ENCODE results near the gene SOCS4. TPM values are rescaled to one million over a fixed set of nuclear protein-coding genes. Genes with fewer than 3 reads are reported as not detected.
"Not testable (repeated sequence)": the region's sequence is repeated elsewhere in the genome, so short reads cannot be mapped to it uniquely, and the experiment has no call there.

SOCS4 gene
- total RNA-seq, 2 experiments from 2014 or later, result 29.9 to 30.3 TPM

DNA sequence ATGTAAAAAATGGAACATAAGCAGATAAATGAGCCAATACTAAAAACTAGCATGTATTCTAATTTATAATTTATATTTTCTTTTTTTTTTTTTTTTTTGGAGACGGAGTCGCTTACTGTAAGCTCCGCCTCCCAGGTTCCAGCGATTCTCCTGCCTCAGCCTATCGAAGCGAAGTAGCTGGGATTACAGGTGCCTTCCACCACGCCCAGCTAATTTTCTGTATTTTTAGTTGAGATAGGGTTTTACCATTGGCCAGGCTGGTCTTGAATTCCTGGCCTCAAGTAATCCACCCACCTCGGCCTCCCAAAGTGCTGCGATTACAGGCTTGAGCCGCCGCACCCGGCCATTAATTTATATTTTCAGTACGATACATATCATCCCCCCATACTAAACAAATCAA is 27.1 kb downstream of the SOCS4 start:
- DNase-seq, result no peak
- Mint-ChIP-seq H3K27me3 (no peaks in the 10 kb centered on the region), H3K4me1 (peaks cover 43% of the 10 kb centered on the region), H3K9me3 (no peaks in the 10 kb centered on the region), H3K4me3 (no peak overlapping the region), H3K27ac (no peak overlapping the region), H3K36me3 (ENCODE audit: low read depth) (peaks cover 37% of the 10 kb centered on the region)
- ChIA-PET CTCF (interaction anchor here (1.4 kb wide), 1 partner anchor 18 kb away, joined by 3 read pairs; no protein-coding TSS in a partner anchor), POLR2A (no interaction called here)

DNA sequence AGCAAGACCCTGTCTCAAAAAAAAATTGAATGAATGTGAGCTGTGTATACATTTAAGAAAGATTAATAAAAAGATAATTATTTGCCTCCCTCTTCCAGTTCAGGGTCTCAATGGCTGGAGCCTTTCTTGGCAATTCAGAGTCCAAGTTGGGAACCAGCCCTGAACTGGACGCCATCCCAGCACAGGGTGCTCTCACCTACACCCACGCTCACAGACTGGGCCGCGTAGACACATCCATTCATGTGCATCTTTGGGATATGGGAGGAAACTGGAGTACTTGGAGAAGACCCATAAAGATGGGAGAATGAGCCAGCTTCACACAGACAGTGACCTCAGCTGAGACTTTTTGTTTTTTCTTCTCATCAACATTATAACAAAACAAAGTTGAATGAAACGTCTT is 30.9 kb downstream of the SOCS4 start:
- Mint-ChIP-seq H3K36me3 (ENCODE audit: low read depth) (peaks cover 47% of the 10 kb centered on the region), H3K9me3 (no peaks in the 10 kb centered on the region), H3K4me3 (no peak overlapping the region), H3K4me1 (peaks cover 37% of the 10 kb centered on the region), H3K27ac (no peak overlapping the region), H3K27me3 (no peaks in the 10 kb centered on the region)
- no peak for DNase-seq
- CTCF ChIA-PET, result interaction anchor here (0.6 to 1.5 kb wide), 2 partner anchors 8 to 20 kb away, joined by 3 to 7 read pairs; no protein-coding TSS in a partner anchor
- POLR2A ChIA-PET, result no interaction called here

DNA sequence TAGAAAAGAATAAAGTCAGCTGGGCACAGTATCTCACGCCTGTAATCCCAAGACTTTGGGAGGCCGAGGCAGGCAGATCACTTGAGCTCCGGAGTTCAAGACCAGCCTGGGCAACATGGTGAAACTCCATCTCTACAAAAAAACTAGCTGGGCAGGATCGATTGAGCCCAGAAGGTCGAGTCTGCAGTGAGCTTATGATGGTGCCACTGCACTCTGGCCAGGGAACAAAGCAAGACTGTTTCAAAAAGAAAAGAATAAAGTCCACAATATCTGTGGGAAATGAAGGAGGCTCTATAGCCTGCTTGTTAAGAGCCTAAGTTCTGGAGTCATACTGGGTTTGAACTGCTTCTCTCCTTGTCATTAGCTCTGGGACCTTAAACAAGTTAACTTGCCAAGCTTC is 32.3 kb downstream of the SOCS4 start:
- peaks cover 47% of the 10 kb centered on the region for H3K36me3 Mint-ChIP-seq (ENCODE audit: low read depth)
- H3K4me1 Mint-ChIP-seq, result peaks cover 28% of the 10 kb centered on the region
- no peaks in the 10 kb centered on the region for H3K27me3 Mint-ChIP-seq
- CTCF ChIA-PET, result interaction anchor here (0.6 to 3.3 kb wide), 5 partner anchors 8 to 42 kb away, joined by 3 to 22 read pairs (median 4); partner anchors contain the start of genes MAPK1IP1L, SOCS4 and WDHD1
- DNase-seq, result no peak
- no peak overlapping the region for H3K4me3 Mint-ChIP-seq
- POLR2A ChIA-PET, result no interaction called here
- no peak overlapping the region for H3K27ac Mint-ChIP-seq
- H3K9me3 Mint-ChIP-seq, result no peaks in the 10 kb centered on the region

DNA sequence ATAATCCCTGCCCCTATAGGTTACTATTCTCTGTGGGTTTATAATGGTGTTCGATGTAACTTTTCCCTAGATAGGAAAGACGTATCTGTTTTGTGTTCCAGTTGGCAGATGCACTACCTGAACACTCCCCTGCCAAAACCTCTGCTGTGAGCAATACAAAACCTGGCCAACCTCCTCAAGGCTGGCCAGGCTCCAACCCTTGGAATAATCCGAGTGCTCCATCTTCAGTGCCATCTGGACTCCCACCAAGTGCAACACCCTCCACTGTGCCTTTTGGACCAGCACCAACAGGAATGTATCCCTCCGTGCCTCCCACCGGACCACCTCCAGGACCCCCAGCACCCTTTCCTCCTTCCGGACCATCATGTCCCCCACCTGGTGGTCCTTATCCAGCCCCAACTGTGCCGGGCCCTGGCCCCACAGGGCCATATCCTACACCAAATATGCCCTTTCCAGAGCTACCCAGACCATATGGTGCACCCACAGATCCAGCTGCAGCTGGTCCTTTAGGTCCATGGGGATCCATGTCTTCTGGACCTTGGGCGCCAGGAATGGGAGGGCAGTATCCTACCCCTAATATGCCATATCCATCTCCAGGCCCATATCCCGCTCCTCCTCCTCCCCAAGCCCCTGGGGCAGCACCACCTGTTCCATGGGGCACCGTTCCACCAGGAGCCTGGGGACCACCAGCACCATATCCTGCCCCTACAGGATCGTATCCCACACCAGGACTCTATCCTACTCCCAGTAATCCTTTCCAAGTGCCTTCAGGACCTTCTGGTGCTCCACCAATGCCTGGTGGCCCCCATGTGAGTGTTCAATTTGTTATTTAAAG is 35.7 kb downstream of the SOCS4 start:
- Mint-ChIP-seq H3K4me1 (peaks cover 17% of the 10 kb centered on the region), H3K36me3 (ENCODE audit: low read depth) (peaks cover 58% of the 10 kb centered on the region), H3K9me3 (no peaks in the 10 kb centered on the region), H3K27me3 (no peaks in the 10 kb centered on the region), H3K27ac (no peak overlapping the region), H3K4me3 (no peak overlapping the region)
- ChIA-PET POLR2A (no interaction called here), CTCF (interaction anchor here (3.3 kb wide), 1 partner anchor 11 kb away, joined by 22 read pairs; the partner anchor contains the start of gene MAPK1IP1L)
- no peak for DNase-seq

DNA sequence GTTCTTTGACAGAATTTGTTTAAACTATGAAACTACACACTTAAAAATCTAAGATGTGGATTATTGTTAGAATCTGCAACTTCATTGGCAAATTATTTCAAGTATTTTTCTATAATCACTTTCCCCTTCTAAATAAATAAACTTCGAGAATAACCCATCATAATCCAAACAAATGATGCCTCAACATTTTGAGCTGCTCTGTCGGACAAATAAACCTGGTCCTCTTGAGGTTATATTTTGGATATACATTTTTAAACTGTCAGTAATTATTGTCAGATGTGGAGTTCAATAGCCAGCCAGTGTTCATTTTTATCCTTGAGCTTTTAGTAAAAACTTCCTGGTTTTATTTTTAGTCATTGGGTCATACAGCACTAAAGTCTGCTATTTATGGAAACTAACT is 37.9 kb downstream of the SOCS4 start:
- peaks cover 53% of the 10 kb centered on the region for H3K36me3 Mint-ChIP-seq (ENCODE audit: low read depth)
- H3K4me1 Mint-ChIP-seq, POLR2A ChIA-PET, H3K27me3 Mint-ChIP-seq, DNase-seq, H3K27ac Mint-ChIP-seq, H3K4me3 Mint-ChIP-seq, H3K9me3 Mint-ChIP-seq: not testable (repeated sequence)
- CTCF ChIA-PET, result interaction anchor here (1.1 to 2.2 kb wide), 4 partner anchors 14 to 354 kb away, joined by 3 to 11 read pairs (median 4); partner anchors contain the start of gene MAPK1IP1L

DNA sequence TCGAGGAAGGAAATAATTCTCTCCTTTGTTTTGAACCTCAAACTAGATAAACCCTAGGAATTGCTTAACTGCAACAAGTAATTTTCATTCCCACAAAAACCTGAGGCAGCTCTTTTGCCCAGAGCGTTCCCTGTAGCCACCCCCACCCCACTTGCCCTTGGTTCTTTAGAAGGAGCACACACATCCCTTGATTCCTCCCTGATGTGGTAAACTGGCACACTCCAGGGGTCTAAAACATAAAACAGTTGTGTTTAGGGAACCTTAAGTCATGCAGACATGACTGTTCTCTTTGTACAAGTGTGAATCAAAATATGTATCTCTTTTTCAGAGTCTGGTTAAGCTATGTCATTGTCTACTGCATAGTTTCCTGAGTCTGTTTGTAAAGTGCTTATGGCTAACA is 38.4 kb downstream of the SOCS4 start:
- no peak overlapping the region for H3K4me3 Mint-ChIP-seq
- H3K9me3 Mint-ChIP-seq, result no peaks in the 10 kb centered on the region
- CTCF ChIA-PET, result interaction anchor here (1.1 to 2.2 kb wide), 5 partner anchors 8 to 354 kb away, joined by 3 to 11 read pairs (median 4); partner anchors contain the start of gene MAPK1IP1L
- DNase-seq, result no peak
- H3K36me3 Mint-ChIP-seq (ENCODE audit: low read depth), result peaks cover 53% of the 10 kb centered on the region
- H3K4me1 Mint-ChIP-seq, result peaks cover 8% of the 10 kb centered on the region
- H3K27ac Mint-ChIP-seq, result no peak overlapping the region
- POLR2A ChIA-PET, result no interaction called here
- H3K27me3 Mint-ChIP-seq, result no peaks in the 10 kb centered on the region

DNA sequence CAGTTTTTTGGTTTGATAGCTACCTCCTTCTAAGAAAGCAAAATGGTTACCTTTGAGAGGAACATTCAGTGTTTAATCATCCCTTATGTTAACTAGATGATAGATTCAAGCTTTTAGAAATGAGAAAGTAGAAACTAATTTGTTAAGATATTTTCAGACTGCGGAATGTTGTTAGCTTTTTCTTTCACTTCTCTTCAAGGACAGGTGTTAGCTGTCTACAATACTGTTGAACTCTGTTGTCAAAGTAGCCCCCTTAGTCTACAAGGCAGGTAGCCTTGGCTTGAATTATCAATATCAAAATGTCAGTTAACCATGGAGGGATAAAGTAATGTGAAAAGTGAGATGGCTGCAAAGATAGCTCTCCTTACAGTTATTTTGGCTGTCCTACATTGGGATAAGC is 39.2 kb downstream of the SOCS4 start:
- peaks cover 53% of the 10 kb centered on the region for H3K36me3 Mint-ChIP-seq (ENCODE audit: low read depth)
- H3K27me3 Mint-ChIP-seq, result no peaks in the 10 kb centered on the region
- DNase-seq, result no peak
- no peak overlapping the region for H3K27ac Mint-ChIP-seq
- H3K9me3 Mint-ChIP-seq, result no peaks in the 10 kb centered on the region
- peaks cover 10% of the 10 kb centered on the region for H3K4me1 Mint-ChIP-seq
- CTCF ChIA-PET, result interaction anchor here (0.6 to 2.2 kb wide), 7 partner anchors 9 to 353 kb away, joined by 3 to 11 read pairs (median 4); partner anchors contain the start of gene MAPK1IP1L
- no peak overlapping the region for H3K4me3 Mint-ChIP-seq
- POLR2A ChIA-PET, result no interaction called here

DNA sequence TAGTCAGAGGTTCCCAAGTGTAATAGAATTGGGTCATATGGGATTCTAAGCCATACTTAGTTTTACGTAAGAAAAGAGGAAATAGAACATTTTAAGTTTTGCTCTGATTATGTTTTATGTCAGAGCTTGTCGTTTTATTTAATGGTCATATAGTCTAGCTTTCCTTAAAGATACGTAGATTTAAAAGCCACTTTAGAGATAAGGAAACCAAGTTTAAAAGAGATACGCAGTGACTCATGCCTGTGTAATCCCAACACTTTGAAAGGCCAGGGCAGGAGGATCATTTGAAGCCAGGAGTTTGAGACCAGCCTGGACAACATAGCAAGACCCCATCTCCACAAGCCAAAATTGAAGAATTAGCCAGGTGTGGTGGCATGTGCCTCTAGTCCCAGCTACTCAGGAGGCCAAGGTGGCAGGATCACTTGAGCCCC is 44.0 kb downstream of the SOCS4 start:
- peak overlapping the region; percentile 27 for H3K27ac Mint-ChIP-seq
- DNase-seq, result no peak
- ChIA-PET POLR2A (no interaction called here), CTCF (interaction anchor here (1.3 to 2.2 kb wide), 2 partner anchors 20 kb away, joined by 9 to 12 read pairs; partner anchors contain the start of gene MAPK1IP1L)
- no peak overlapping the region for H3K4me3 Mint-ChIP-seq
- H3K27me3 Mint-ChIP-seq, result no peaks in the 10 kb centered on the region
- H3K9me3 Mint-ChIP-seq, result no peaks in the 10 kb centered on the region
- H3K36me3 Mint-ChIP-seq (ENCODE audit: low read depth), result peaks cover 20% of the 10 kb centered on the region
- H3K4me1 Mint-ChIP-seq, result peaks cover 32% of the 10 kb centered on the region

DNA sequence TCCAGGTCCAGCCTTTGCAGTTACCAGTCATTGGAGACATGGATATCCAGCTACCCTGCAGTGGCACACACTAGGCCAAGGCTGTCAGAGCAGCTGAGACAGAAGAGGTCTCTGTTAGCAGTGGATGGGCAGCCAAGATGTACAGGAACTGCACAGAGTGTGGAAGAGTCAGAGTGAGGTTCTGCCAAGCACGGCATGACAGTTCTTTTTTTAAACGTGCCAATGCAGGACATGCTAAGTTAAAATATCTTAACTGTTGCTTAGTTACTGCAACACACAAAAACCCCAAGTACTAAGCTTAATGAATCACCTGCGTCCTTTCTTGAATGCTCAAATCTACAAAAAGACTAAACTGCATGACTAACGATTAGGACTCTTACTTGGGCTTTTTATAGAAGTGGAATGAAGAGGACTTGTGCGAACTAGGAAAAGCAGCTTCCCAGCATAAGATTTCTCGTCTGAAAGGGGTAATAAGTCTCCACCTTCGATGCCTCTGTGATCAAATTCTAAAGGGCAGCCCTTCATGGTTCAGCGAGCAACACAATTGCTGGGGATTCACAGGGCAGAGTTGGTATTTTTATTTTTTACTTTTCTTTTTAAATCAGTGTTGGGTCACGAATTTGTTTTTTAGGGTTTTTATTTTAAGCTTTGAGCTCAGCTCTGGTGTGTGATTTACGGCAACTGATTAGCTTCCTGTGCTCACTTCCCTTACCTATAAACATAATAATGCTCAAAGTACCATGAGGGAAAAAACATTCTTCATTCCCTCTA is 45.0 kb downstream of the SOCS4 start:
- H3K9me3 Mint-ChIP-seq, result no peaks in the 10 kb centered on the region
- DNase-seq, result peak; percentile 7
- no peak overlapping the region for H3K4me3 Mint-ChIP-seq
- peaks cover 14% of the 10 kb centered on the region for H3K36me3 Mint-ChIP-seq (ENCODE audit: low read depth)
- H3K4me1 Mint-ChIP-seq, result peaks cover 34% of the 10 kb centered on the region
- H3K27me3 Mint-ChIP-seq, result no peaks in the 10 kb centered on the region
- H3K27ac Mint-ChIP-seq, result peak overlapping the region; percentile 59
- POLR2A ChIA-PET, result interaction anchor here (0.6 to 0.7 kb wide), 3 partner anchors 57 to 503 kb away, joined by 3 to 6 read pairs (median 4); no protein-coding TSS in a partner anchor
- CTCF ChIA-PET, result interaction anchor here (0.6 to 2.2 kb wide), 8 partner anchors 12 to 226 kb away, joined by 3 to 12 read pairs (median 3); partner anchors contain the start of gene MAPK1IP1L

DNA sequence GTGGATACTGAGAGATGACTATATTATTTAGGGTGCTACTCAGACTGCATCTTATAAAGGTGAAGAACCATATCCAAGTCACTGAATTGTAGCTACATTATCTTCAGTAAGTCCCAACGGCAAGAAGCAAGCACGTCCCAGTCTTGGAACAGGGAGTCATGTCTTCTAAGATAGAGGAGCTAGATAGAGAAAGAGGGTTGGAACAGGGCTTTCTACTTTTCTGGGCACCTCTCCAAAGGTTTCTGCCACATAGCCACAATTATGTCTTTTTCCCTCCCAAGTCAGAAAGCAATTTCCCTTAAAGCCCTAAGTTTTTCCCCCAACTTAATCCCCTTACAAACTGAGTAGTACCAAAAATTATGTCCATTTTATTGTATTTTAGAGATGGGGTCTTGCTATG is 46.8 kb downstream of the SOCS4 start:
- Mint-ChIP-seq H3K4me3 (no peak overlapping the region), H3K9me3 (no peaks in the 10 kb centered on the region), H3K27ac (no peak overlapping the region), H3K4me1 (peaks cover 38% of the 10 kb centered on the region), H3K36me3 (ENCODE audit: low read depth) (peaks cover 3% of the 10 kb centered on the region), H3K27me3 (no peaks in the 10 kb centered on the region)
- POLR2A ChIA-PET, result no interaction called here
- no peak for DNase-seq
- CTCF ChIA-PET, result no interaction called here

DNA sequence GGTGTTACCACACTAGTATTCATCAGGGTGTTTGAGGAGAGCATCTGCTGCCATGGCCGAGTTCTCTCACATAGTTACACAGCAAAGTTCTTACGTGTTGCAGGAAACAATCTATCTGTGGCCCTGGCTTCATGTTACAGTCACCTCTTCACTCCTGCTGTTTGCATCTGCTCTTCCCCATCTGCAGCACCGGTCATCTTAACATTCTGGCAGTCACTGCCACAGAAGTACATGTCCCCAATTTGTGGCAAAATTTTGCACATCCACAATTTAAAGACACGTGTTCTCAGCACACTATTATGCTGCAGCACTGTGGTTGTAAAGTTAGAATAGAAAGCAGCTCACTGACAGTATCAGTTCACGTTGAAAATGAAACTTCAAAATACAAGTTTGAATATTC is 47.6 kb downstream of the SOCS4 start:
- no peaks in the 10 kb centered on the region for H3K9me3 Mint-ChIP-seq
- DNase-seq, result peak; percentile 14
- no peaks in the 10 kb centered on the region for H3K27me3 Mint-ChIP-seq
- no peak overlapping the region for H3K4me3 Mint-ChIP-seq
- peaks cover 38% of the 10 kb centered on the region for H3K4me1 Mint-ChIP-seq
- H3K36me3 Mint-ChIP-seq (ENCODE audit: low read depth), result peaks cover 3% of the 10 kb centered on the region
- CTCF ChIA-PET, result interaction anchor here (0.7 to 1.0 kb wide), 2 partner anchors 20 to 24 kb away, joined by 3 to 5 read pairs; partner anchors contain the start of gene MAPK1IP1L
- POLR2A ChIA-PET, result no interaction called here
- H3K27ac Mint-ChIP-seq, result peak overlapping the region; percentile 12

DNA sequence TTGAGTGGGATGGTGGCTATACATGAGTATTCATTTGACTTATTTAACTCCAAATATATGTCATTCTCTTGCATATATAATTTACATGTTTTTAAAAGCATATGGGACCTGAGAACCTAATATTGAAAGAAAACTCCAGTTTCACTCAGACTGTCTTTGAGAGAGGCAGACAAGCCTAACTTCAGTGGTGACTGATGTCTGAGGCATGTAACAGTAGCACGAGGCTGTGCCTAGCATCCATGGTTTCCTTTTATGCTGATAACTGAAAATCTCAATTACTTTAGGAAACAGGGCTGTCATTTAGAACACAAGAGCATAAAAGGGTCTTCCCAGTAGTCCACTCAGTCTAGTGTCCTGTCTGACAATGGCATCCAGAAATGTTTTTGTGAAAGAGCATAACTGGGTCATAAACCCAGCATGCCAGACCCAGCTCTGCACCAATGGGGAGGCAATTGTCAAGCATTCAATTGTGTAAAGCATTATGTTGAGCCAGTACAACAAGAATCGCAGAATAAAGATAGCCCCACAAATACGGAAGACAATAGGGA is 48.7 kb downstream of the SOCS4 start:
- DNase-seq, result no peak
- H3K4me3 Mint-ChIP-seq, result no peak overlapping the region
- H3K4me1 Mint-ChIP-seq, result peaks cover 38% of the 10 kb centered on the region
- H3K9me3 Mint-ChIP-seq, result no peaks in the 10 kb centered on the region
- ChIA-PET POLR2A (no interaction called here), CTCF (interaction anchor here (1.0 kb wide), 1 partner anchor 25 kb away, joined by 5 read pairs; the partner anchor contains the start of gene MAPK1IP1L)
- H3K36me3 Mint-ChIP-seq (ENCODE audit: low read depth), result peaks cover 3% of the 10 kb centered on the region
- H3K27ac Mint-ChIP-seq, result no peak overlapping the region
- H3K27me3 Mint-ChIP-seq, result no peaks in the 10 kb centered on the region
